Esophagus muscularis mucosa (tissue), 4 donors: Measurements from ENCODE around the gene DHX36. TPM values are rescaled to one million over a fixed set of nuclear protein-coding genes. Genes with fewer than 3 reads are reported as not detected.

ENCODE experiments used
- DNase-seq: peaks from one replicate; pipeline ENCODE4 v3.0.0-alpha.2; 2017; ENCODE audit errors: extremely low spot score
- H3K27ac ChIP-seq, 4 donors: fragments of 200-600 bp; sonication (generic); replicated peaks in 1 of 4; 1 replicate in 3 of 4; 2 replicates in 1 of 4; pipeline ENCODE4 v1.5.1; 2016 to 2019; ENCODE audit warnings: mild to moderate bottlenecking in 1 of 4
- H3K27me3 ChIP-seq, 4 donors: fragments of 200-600 bp; sonication (generic); one replicate each; pipeline versions ENCODE4 v1.5.1 to v1.6.0; 2016 to 2019
- H3K36me3 ChIP-seq, 4 donors: fragments of 200-600 bp; sonication (generic); one replicate each; pipeline ENCODE4 v1.5.1; 2016 to 2019
- H3K4me1 ChIP-seq, 4 donors: fragments of 200-600 bp; sonication (generic); one replicate each; pipeline ENCODE4 v1.5.1; 2016 to 2019
- H3K4me3 ChIP-seq, 4 donors: fragments of 200-600 bp; sonication (generic); 1 replicate in 2 of 4; 2 replicates in 2 of 4; pipeline ENCODE4 v1.5.1; 2016 to 2019; ENCODE audit warnings: mild to moderate bottlenecking in 4 of 4, moderate library complexity in 1 of 4
- H3K9me3 ChIP-seq, 4 donors: fragments of 200-600 bp; sonication (generic); 1 replicate in 3 of 4; 2 replicates in 1 of 4; pipeline ENCODE4 v1.5.1; 2016 to 2019
- EP300 ChIP-seq: sonication (generic); formaldehyde crosslinking; IDR thresholded peaks from one replicate; pipeline ENCODE4 v1.6.1; 2017; ENCODE audit warnings: antibody characterized with exemption
- POLR2A ChIP-seq: fragments of 450-650 bp; IDR thresholded peaks from one replicate; pipeline ENCODE4 v1.6.1; 2017; ENCODE audit warnings: antibody characterized with exemption, moderate library complexity, mild to moderate bottlenecking, low read depth
- POLR2AphosphoS5 ChIP-seq, 2 donors: sonication (generic); formaldehyde crosslinking; IDR thresholded peaks; one replicate each; pipeline ENCODE4 v1.6.1; 2017; ENCODE audit warnings: antibody characterized with exemption in 2 of 2
- WGBS: methylation state at CpG from one replicate; pipeline ENCODE4 v1.1.5; 2018; 5-methylcytosine and 5-hydroxymethylcytosine counted together
- intact Hi-C: fragments of 100-400 bp; cut with DNase I; formaldehyde crosslinking; loops from one replicate; pipeline ENCODE4 v1.15.1; 2023
- total RNA-seq, 4 donors: library from RNA; depleted of rRNA; stranded (reverse); fragments of >200 nt; gene quantifications; one replicate each; pipeline versions ENCODE4 v1.1.0 to v1.2.1, GENCODE V29; 2016
- TF ChIP-seq, protein P1 (sequence below), 3 experiments: fragments of 200-600 bp in 2 of 3; fragments of 450-650 bp in 1 of 3; sonication (generic) in 2 of 3; IDR thresholded peaks; one replicate each; pipeline ENCODE4 v1.5.1; 2017 to 2019; ENCODE audit warnings: antibody characterized with exemption in 3 of 3, mild to moderate bottlenecking in 2 of 3, moderate library complexity in 1 of 3

DHX36 gene, protein sequence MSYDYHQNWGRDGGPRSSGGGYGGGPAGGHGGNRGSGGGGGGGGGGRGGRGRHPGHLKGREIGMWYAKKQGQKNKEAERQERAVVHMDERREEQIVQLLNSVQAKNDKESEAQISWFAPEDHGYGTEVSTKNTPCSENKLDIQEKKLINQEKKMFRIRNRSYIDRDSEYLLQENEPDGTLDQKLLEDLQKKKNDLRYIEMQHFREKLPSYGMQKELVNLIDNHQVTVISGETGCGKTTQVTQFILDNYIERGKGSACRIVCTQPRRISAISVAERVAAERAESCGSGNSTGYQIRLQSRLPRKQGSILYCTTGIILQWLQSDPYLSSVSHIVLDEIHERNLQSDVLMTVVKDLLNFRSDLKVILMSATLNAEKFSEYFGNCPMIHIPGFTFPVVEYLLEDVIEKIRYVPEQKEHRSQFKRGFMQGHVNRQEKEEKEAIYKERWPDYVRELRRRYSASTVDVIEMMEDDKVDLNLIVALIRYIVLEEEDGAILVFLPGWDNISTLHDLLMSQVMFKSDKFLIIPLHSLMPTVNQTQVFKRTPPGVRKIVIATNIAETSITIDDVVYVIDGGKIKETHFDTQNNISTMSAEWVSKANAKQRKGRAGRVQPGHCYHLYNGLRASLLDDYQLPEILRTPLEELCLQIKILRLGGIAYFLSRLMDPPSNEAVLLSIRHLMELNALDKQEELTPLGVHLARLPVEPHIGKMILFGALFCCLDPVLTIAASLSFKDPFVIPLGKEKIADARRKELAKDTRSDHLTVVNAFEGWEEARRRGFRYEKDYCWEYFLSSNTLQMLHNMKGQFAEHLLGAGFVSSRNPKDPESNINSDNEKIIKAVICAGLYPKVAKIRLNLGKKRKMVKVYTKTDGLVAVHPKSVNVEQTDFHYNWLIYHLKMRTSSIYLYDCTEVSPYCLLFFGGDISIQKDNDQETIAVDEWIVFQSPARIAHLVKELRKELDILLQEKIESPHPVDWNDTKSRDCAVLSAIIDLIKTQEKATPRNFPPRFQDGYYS
- total RNA-seq = 10 to 100 TPM; 35.0 to 84.7 (median 54.5) TPM

DNA sequence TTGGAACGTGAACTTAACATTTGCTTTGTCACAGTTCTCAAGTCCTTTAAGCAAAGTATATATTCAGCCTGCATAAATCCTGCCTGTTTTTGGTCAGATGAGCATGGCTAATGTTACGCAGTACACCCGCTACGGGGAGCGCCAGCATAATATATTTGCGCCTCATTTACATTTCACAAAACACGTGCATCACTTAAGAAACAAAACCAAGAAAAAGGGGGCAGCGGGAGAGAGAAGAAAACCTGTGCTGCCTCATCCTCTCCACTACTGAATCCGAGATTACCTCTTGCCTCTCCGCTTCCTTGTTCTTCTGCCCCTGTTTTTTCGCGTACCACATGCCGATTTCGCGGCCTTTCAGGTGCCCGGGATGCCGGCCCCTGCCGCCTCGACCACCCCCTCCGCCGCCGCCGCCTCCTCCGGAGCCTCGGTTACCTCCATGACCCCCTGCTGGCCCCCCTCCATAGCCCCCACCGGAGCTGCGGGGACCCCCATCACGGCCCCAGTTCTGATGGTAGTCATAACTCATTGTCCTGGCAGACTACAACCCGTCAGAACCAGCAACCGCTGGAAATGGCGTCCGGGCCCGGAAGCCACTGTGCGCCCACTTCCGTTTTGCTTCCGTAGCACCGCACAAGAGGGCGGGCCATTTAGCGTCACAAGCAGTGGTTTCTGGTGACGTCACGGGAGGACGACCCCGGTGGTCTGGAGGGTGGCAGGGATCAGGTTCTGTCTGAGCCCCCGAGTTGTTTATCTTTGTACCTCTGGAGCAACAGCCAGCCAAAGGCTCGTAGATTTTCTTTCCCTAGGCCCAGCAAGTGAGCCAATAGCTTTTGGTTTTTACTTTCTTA, at the start of gene DHX36:
Gene DHX36 (minus strand): TSS at position 597 of the 848 bp plus-strand sequence. CDS start 71 bp downstream, at position 526.
- peak within 1 kb of the TSS; percentile 83 to 93 (median 90) for H3K27ac ChIP-seq
- WGBS = under 1% methylated on average over 30 of the region's 45 CpGs
- H3K9me3 ChIP-seq = no peaks in the 10 kb centered on the region
- peak; percentile 98 for DNase-seq
- H3K27me3 ChIP-seq = no peaks in the 10 kb centered on the region
- intact Hi-C loops = loop anchor here (5.0 to 10.0 kb wide), 2 partner anchors 202 to 1001 kb away; partner anchors contain the start of gene ARHGEF26
- no peaks in the 10 kb centered on the region for H3K36me3 ChIP-seq
- H3K4me3 ChIP-seq = peak within 1 kb of the TSS; percentile 57 to 90 (median 82)
- TF ChIP-seq, protein P1, sequence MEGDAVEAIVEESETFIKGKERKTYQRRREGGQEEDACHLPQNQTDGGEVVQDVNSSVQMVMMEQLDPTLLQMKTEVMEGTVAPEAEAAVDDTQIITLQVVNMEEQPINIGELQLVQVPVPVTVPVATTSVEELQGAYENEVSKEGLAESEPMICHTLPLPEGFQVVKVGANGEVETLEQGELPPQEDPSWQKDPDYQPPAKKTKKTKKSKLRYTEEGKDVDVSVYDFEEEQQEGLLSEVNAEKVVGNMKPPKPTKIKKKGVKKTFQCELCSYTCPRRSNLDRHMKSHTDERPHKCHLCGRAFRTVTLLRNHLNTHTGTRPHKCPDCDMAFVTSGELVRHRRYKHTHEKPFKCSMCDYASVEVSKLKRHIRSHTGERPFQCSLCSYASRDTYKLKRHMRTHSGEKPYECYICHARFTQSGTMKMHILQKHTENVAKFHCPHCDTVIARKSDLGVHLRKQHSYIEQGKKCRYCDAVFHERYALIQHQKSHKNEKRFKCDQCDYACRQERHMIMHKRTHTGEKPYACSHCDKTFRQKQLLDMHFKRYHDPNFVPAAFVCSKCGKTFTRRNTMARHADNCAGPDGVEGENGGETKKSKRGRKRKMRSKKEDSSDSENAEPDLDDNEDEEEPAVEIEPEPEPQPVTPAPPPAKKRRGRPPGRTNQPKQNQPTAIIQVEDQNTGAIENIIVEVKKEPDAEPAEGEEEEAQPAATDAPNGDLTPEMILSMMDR (IDR thresholded peaks at IDR 0.05) = peak in 1 of 3 experiments; percentile 3
- TF ChIP-seq POLR2A (peak; percentile 55), POLR2AphosphoS5 (IDR thresholded peaks at IDR 0.05) (peak; percentile 92 to 93), EP300 (no peak)
- H3K4me1 ChIP-seq = peaks cover 22 to 50% (median 48%) of the 10 kb centered on the region in 4 donors

DNA sequence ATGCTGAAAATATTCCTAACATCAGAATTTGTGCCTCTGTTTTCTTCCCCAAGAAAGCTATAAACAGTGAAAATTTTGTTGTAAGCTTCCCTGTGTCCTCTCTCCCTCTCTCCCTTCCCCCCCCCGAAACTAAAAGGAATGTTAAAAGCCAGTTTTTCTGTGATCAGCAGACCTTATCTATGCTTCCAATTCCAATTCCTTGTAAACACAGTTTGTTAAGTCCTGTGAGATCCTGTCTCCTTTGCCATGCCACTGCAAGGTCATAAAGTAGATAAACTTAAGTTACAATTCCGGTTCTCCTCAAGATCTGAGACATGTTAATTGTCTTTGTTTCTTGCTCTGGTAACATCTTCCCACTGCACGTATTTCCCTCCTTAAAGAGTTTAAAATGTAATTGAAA, 42.9 kb upstream of the DHX36 start:
- Histone ChIP-seq H3K27me3 (no peaks in the 10 kb centered on the region), H3K9me3 (peaks cover 0 to 11% (median 3%) of the 10 kb centered on the region in 4 donors), H3K27ac (no peak overlapping the region), H3K36me3 (no peaks in the 10 kb centered on the region), H3K4me3 (no peak overlapping the region), H3K4me1 (no peaks in the 10 kb centered on the region)
- 34% methylated on average over 3 of the region's 3 CpGs for WGBS
- intact Hi-C loops = no loop called here
- DNase-seq = no peak
- TF ChIP-seq POLR2AphosphoS5 (IDR thresholded peaks at IDR 0.05) = no peak
- no peak for TF ChIP-seq EP300
- TF ChIP-seq, protein P1 (IDR thresholded peaks at IDR 0.05) = no peak
- no peak for TF ChIP-seq POLR2A

DNA sequence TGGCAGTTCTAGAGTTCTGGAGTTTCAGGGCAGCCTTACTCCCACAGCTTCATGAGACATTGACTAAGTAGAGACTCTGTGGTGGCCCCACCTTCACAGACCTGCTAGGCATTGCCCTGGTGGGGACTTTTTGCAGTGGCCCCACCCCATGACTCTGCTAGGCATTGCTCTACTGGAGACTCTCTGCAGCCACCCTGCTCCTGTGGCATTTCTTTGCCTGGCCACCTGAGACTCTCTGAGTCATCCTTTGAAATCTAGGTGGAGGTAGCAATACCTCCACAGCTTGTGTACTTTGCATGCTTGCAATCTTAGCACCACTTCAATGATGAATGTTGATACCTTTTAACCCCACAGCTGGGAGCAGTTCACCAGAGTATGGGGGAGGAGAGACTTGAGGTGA, 40.6 kb upstream of the DHX36 start:
- Histone ChIP-seq H3K9me3 (peaks cover 0 to 11% (median 3%) of the 10 kb centered on the region in 4 donors), H3K36me3 (no peaks in the 10 kb centered on the region), H3K4me3 (no peak overlapping the region), H3K27ac (no peak overlapping the region), H3K4me1 (no peaks in the 10 kb centered on the region), H3K27me3 (no peaks in the 10 kb centered on the region)
- intact Hi-C loops = no loop called here
- no peak for TF ChIP-seq EP300
- TF ChIP-seq POLR2A = no peak
- TF ChIP-seq, protein P1 (IDR thresholded peaks at IDR 0.05) = no peak
- no peak for TF ChIP-seq POLR2AphosphoS5 (IDR thresholded peaks at IDR 0.05)
- no peak for DNase-seq

DNA sequence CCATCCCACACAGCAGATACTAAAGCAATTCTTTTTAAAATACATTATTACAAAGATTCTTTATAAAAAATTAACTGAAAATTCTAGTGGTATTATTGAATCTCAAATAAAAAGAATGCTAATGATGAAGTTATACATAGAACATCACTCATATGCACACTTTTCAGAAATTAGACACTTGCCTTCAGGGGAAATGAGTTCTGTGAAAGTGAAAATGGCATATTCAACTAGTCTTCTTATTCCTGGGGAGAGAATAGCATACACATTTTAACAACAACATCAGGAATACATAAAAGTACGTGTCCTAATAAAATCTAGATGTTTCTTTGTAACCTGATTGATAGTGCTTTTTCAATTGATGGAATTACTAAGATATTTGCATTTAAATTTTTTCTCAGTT, 36.8 kb upstream of the DHX36 start:
- peaks cover 0 to 11% (median 3%) of the 10 kb centered on the region in 4 donors for H3K9me3 ChIP-seq
- TF ChIP-seq, protein P1 (IDR thresholded peaks at IDR 0.05) = no peak
- no peak for TF ChIP-seq EP300
- TF ChIP-seq POLR2AphosphoS5 (IDR thresholded peaks at IDR 0.05) = no peak
- TF ChIP-seq POLR2A = no peak
- H3K36me3 ChIP-seq = no peaks in the 10 kb centered on the region
- DNase-seq = no peak
- no peak overlapping the region for H3K4me3 ChIP-seq
- 62% methylated on average over 1 of the region's 1 CpG for WGBS
- no peak overlapping the region for H3K27ac ChIP-seq
- H3K4me1 ChIP-seq = no peaks in the 10 kb centered on the region
- intact Hi-C loops = no loop called here
- H3K27me3 ChIP-seq = no peaks in the 10 kb centered on the region
